DND-41 (cell line): ENCODE measurements around the gene MYB.

Experiments used
- CTCF ChIP-seq: IDR thresholded peaks from 2 replicates; pipeline ENCODE4 v1.5.1; 2012; ENCODE audit warnings: borderline replicate concordance, low read length, moderate library complexity, mild to moderate bottlenecking; ENCODE audit not compliant: poor library complexity, severe bottlenecking; ENCODE audit errors: extremely low read depth
- EZH2 ChIP-seq: IDR thresholded peaks from 3 replicates; pipeline ENCODE4 v1.6.1; 2012; ENCODE audit warnings: borderline replicate concordance, low read depth, mild to moderate bottlenecking, moderate library complexity, low read length, inconsistent platforms; ENCODE audit not compliant: severe bottlenecking

GRCh38 chr6:135254471-135254870, 73.4 kb downstream of the MYB start:
- no peak for TF ChIP-seq EZH2
- no peak for TF ChIP-seq CTCF
